ENCODE measurements around the gene PPL. TPM values are rescaled to one million over a fixed set of nuclear protein-coding genes. Genes with fewer than 3 reads are reported as not detected.
A peak's percentile ranks its signal among the peaks of the same experiment; 100 is the strongest.
"Not testable (repeated sequence)": the region's sequence is repeated elsewhere in the genome, so short reads cannot be mapped to it uniquely, and the experiment has no call there.

PPL gene
- polyA plus RNA-seq (ENCODE audit: insufficient read length in 4 of 4): 10 to 100 TPM; 27.8 to 34.6 (median 28.7) TPM

DNA sequence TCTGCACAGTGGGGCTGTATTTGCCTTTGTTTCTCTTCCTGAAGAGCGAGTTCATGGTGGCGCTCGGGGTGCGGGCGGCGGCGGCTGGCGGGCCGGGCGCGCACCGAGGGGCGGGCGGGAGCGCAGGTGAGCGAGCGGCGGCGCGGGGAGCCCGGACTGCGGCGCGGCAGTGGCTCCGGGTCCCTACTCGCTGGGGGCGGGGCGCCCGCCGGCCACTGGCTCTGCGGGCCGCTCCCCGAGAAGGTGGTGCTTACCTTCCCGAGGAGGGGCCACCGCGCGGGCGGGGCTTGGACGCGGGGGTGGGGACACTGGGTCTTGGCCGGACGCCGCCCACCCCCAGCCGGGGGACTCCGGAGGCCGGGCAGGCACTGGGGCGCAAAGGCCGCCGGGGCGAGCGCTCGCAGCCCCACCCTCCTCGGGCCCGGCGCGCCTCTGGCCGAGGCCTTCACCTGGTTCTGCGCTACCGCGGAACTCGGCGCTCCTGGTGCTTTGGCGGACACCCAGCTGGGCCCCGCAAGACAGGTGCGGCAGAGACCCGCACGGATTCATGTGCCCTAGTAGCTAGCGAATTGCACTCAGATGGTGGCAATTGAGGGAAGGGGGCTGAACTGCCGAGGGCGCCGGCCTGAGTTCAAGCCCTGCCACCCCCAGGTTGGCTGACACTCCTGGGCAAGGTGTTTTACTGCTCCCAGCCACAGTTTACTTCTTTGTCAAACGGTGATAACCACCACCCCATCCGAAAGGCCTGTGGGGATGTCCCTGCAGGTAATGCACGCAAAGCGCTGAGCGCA, at the start of gene PPL:
TSS of gene PPL (minus strand) at position 158 of the 791 bp plus-strand sequence. CDS start at position 55, 103 bp downstream.
- peak in 2 of 4 donors; percentile 58 to 75 for DNase-seq (ENCODE audit: low read depth in 4 of 4, low spot score in 3 of 4)

- no peak for DNase-seq (ENCODE audit: low read depth in 4 of 4, low spot score in 3 of 4)
Observed at GRCh38 chr16:4984174-4984990, 47.4 kb upstream of the PPL start.

DNA sequence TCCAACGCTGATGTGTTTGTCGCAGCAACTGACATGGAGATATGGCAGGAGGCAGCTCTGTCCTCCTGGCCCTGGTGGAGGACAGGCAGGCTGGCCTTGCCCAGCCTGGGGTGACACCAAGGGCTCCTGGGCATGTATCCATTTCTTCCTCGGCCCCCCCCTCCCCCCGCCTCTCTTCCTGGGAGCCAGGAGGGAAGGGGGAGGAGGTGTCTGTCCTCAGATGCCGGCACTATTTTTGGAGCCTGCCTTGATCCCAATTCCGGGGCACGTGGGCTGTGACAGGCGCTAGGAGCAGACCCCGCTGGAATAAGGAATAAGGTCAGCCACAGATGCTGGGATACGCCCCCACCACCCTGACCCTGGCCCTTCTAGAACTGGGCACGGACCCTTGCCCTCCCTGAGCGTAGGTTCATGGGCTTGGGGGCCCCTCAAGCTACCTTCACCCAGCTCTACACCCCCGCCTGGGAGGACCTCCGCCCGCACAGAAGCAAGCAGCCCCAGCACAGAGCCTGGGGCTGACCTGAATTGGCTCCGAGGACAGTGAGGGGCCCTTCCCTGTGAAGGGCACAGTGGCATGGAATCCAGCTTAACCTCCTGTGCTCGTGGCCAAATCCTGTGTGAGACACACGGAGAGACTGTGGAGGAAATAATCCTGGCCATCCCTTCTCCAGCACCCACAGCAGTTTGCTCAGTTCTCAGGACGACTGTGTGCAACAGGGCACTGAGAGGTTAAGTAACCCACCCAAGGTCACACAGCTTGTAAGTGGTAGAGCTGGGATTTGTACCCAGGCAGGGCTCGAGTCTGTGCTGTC, 45.3 kb upstream of the PPL start:
- no peak for DNase-seq (ENCODE audit: low read depth in 4 of 4, low spot score in 3 of 4)

DNA sequence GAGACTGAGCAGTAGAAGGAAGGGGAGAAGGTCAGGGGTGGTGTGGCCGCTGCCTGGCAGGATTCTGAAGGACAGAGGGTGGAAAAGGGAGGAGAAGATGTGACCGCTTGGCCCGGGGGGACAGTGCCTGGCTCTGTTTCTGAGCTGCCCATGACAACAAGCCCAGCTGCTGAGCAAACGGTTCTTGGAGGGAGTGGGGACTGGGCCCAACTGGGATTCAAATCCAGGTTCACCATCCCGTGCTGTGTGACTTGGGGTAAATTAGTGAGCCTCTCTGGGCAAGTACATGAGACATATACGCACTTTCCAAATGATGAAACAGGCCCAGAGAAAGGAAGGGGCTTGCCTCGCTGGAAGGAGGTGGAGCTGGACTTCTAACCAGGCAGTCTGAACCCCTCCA, 44.5 kb upstream of the PPL start:
- no peak for DNase-seq (ENCODE audit: low read depth in 4 of 4, low spot score in 3 of 4)

GRCh38 chr16:4980691-4981090, 43.7 kb upstream of the PPL start:
- no peak for DNase-seq (ENCODE audit: low read depth in 4 of 4, low spot score in 3 of 4)

DNA sequence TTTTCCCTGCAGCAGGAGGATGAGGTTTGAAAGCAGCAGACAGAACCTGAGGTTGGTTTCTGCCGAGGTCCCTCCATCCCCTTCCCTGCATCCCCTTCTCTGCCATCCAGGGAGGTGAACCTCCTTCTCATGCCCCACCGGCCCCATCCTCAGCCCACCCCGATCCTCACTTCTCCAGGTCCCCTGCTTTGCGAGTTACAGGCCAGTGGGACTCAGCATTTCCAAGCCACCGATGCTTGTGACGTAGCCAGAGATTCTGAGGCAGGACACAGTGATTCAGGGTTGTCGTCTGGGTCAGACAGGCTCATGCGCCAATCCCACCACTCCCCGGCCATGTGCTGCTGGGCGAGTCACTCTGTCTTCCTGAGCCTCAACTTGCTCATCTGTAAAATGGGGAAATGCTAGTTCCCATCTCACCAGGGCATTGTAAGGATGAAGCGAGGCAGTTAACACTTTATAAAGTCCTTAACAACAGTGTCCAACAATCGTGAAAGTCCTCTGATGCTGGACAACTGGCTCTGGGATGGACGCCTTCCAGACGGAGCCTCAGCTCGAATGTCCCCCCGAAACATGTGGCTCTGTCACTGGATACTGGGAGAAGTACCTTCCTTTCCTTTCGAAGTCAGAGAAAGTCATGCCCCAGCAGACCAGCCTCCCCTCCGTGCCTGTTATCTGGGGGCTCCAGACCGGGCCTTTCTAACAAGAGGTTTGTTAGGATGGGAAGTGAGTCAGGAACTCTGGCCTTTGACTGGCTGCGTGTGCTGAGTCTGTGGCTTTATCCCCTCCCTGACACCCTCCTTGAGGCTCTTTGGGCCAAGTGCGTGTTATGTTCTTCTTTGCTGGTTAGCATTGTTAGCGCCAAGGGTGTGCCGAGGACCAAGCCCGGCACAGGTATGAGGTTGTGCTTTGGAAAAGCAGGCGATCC, 43.0 kb upstream of the PPL start:
- DNase-seq (ENCODE audit: low read depth in 4 of 4, low spot score in 3 of 4): no peak

- no peak for DNase-seq (ENCODE audit: low read depth in 4 of 4, low spot score in 3 of 4)
Observed at GRCh38 chr16:4979164-4979563, 42.2 kb upstream of the PPL start.

DNA sequence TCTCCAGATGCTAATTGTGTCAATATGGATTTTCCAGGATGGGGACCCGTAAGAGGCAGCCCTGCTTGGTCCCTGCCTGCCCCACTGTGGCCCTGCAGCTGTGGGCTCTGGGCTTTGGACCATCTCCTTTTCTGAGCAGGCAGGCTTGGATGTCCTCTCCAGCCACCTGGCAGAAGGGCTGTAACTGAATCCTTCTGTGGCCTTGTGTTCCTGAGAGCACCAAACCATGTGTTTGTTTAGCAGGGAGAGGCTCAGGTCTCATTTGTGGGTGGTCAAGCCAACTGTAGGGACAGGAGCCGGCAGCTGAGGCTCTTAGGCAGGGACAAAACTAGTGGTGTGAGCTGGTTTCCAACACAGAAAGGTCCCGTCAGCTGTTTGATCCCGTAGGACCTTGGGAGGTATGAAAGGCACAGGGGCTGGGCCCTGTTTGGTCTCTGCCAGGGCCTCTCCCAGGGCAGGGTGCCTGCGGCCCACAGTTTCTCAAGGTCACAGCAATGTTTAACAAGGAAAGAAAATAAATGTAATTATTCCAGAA, 39.7 kb upstream of the PPL start:
- no peak for DNase-seq (ENCODE audit: low read depth in 4 of 4, low spot score in 3 of 4)

- DNase-seq (ENCODE audit: low read depth in 4 of 4, low spot score in 3 of 4): no peak
Observed at GRCh38 chr16:4976079-4976478, 39.1 kb upstream of the PPL start.

DNA sequence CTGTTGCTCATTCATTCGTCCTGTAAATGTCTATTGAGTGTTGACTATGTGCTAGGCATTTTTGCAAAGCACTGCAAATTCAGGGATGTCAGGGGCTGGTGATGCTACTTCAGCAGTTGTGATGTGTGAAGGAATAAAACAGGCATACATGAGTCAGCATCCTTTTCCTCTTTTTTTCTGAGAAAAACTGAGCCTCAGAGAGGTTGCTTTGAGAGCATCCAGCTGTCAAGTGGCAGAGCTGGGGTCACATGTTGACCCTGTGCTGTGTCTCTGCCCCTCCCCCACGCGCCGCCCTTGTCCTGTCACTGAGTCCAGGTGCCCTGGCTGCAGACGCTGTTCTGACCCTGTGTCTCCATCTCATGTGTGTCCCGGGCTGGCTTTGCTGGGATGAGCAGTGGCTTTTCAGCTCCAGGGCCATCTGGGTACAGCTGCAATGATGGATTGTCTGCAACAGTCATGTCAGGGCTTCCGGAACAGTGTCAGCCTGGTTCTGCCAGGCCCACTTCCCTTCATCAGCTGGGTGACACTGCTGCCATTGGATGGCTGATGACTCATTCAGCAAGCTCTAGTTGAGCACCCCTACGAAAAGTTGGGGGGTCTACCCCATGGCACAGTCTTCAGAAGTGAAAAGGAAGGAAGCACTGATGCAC, 36.1 kb upstream of the PPL start:
- no peak for DNase-seq (ENCODE audit: low read depth in 4 of 4, low spot score in 3 of 4)

DNA sequence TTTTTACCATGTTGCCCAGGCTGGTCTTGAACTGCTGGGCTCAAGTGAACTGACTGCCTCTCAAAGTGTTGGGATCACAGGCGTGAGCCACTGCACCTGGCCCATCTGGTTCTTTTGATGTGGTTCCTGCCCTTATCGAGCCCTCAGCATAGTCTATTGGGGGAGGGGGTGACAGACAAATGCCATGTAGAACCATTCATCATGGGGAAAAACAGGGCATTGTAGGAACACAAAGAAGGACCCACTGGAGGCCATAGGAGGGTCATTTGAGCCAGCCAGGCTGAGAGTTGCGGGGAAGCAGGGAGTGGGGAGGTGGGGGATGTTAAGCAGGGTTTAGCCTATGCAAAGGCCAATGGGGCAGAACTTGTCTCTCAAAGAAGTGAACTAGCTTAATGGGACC, 33.1 kb upstream of the PPL start:
- no peak for DNase-seq (ENCODE audit: low read depth in 4 of 4, low spot score in 3 of 4)

DNA sequence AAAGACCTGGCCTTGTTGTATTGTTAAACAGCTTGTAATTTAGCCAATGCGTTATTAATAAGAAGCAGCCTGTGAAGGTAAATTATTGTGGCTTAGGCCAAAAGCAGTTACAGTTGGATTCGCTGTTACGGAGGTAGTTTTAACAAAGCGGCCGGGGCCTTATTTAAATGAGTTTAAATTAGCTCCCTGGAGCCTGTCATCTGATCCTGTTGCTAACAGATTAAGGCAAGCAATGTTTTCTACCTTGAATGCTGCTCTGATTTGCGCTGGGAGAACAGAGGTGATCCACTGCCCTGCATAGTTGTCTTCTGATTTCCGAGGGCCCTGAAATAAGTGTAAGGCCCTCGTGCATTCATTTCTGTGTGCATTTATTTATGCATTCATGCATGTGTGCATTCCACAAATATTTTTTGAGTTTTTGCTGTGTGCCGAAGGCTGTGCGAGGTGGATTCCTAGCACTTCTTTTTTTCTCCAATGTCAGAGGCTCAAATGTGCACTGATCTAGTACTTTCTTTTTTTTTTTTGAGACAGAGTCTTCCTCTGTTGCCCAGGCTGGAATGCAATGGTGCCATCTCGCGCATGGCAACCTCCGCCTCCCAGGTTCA, 32.0 kb upstream of the PPL start:
- no peak for DNase-seq (ENCODE audit: low read depth in 4 of 4, low spot score in 3 of 4)

- not testable (repeated sequence) for DNase-seq (ENCODE audit: low read depth in 4 of 4, low spot score in 3 of 4)
Observed at GRCh38 chr16:4968278-4968677, 31.3 kb upstream of the PPL start.

DNA sequence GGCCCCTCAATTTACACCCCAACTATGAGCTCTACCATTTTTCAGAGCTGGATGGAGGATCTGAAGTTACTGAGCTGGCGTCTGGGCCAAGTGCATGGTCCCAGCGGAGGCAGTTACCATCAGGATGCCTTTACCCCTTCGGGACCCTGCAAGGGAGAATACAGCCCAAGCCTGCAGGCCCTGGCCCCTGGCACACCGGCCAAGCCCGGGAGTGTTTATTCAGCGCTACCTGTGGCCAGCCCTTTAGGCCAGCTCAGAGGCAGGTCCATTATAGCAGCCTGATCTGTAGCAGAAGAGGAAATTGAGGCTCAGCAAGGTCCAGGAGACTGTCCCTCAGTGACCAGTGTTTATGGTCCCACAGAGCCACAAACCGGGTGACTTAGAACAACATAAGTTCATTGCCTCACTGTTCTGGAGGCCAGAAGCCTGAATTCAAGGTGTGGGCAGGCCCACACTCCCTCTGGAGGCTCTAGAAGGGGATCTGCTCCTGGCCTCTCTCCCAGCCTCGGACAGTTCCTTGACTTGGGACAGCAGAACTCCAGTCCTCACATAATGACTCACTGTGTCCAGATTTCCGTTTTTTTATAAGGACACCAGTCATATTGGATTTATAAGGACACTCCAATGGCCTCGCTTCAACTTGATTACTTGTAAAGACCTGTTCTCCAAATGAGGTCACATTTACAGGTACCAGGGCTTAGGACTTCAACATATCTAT, 29.9 kb upstream of the PPL start:
- DNase-seq (ENCODE audit: low read depth in 4 of 4, low spot score in 3 of 4): no peak

DNA sequence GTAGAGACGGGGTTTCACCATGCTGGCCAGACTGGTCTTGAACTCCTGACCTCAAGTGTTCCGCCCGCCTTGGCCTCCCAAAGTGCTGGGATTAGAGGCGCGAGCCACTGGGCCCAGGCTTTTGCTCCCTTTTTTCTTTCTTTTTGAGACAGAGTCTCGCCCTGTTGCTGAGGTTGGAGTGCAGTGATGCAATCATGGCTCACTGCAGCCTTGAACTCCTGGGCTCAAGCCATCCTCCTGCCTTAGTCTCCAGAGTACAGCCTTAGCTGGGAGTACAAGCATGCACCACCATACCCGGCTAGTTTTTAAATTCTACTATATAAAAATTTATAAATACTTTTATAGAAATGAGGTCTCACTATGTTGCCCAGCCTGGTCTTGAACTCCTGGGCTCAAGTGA, 26.6 kb upstream of the PPL start:
- not testable (repeated sequence) for DNase-seq (ENCODE audit: low read depth in 4 of 4, low spot score in 3 of 4)

GRCh38 chr16:4962716-4963115, 25.8 kb upstream of the PPL start:
- DNase-seq (ENCODE audit: low read depth in 4 of 4, low spot score in 3 of 4): no peak

GRCh38 chr16:4960579-4960978, 23.6 kb upstream of the PPL start:
- DNase-seq (ENCODE audit: low read depth in 4 of 4, low spot score in 3 of 4): no peak

Measured in right renal pelvis (tissue), 4 donors.